HT1080 (cell line): Measurements from ENCODE around the gene DDX52. TPM values are rescaled to one million over a fixed set of nuclear protein-coding genes. Genes with fewer than 3 reads are reported as not detected.

Experiments used
- DNase-seq: peaks from one replicate; pipeline ENCODE4 v3.0.0-alpha.2; 2015; ENCODE audit warnings: low read depth
- small RNA-seq: library from RNA; depleted of rRNA; stranded (forward); fragments of <200 nt; gene quantifications from one replicate; pipeline ENCODE3, GENCODE V24; 2014
- total RNA-seq: library from RNA; depleted of rRNA; stranded (reverse); fragments of >200 nt; shearing (Covaris generic); gene quantifications from 2 replicates; pipeline ENCODE4 v1.2.3, GENCODE V29; 2014; rRNA removed

The DDX52 gene
- total RNA-seq, 1 experiment from 2014 or later, result 29.9 TPM

DNA sequence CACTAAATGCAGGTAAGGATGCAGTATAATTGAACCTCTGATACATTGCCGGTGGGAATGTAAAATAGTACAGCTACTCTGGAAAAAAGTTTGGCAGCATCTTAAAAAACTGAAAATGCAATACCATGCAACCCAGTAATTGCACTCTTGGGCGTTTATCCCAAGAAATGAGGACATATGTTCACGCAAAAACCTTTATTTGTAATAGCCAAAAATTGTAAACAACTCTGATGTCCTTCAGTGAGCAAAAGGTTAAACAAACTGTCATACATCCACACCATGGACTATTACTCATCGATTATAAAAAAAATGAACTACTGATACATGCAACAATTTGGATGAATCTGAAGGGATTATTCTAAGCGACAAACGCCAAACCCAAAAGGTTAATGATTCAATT, 51.0 kb downstream of the DDX52 start:
- DNase-seq, result no peak

DNA sequence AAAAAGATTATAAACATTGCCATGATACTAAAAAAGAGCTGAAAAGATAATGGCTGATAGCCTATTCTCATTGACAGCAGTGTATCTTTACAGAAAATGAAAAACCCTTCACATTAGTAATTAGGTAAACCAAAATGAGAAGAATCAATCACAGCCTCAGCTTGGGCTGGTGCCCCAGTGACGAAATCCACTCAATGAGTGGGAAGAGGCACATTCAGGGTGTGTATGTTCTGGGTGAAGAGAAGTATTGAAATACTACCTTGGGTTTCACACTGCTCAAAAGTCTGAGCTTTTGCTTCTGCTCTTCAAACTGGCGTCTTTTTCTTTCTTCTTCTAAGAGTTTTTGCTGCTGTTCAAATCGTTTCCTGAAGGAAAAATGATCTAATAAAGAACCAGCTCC, 58.2 kb downstream of the DDX52 start:
- no peak for DNase-seq

DNA sequence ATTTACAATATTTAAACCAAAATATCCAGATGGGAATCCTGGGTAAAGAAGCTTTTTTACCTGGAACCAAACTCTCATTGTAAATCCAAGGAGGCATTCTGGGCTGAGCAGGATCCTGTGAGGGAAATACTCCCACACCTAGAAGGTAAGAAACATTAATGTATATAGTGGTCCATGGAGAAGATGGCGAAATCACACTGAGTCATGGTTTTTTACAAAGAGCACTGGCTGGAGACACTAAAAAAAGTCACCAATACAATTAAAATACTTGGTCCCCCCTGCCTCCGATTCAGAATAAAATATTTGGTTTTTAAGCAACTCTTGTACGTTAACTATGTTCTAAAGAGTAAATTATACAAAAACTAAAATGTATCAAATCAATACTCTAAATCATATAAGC, 67.0 kb downstream of the DDX52 start:
- no peak for DNase-seq

DNA sequence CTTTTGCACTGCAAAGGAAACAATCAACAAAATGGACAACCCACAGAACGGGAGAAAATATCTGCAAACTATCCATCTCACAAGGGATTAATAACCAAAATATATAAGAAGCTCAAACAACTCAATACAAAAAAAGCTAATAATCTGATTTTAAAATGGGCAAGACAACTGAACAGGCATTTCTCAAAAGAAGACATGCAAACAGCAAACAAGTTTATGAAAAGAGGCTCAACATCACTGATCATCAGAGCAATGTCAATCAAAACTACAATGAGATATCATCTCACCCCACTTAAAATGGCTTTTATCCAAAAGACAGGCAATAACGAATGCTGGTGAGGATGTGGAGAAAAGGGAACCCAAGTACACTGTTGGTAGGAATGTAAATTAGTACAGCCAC, 68.8 kb downstream of the DDX52 start:
- no peak for DNase-seq

DNA sequence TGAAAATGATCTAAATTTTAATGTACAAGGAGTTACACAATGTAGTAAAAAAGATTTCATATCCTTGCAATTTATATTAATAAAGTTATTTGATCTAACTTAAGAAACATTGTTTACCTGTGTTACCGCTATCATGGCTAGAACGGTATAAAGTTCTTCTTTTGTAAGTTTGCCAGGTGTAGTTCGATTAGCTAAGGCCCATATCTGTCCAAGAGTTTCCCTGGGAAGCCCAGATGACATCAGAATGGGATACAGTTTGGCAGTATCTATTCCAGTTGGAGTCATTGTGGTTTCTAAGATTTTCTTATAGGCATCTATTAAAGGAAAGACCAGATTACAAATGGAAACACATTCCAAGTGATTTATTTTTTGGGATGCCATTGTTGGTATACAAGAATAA, 71.6 kb downstream of the DDX52 start:
- DNase-seq, result no peak

DNA sequence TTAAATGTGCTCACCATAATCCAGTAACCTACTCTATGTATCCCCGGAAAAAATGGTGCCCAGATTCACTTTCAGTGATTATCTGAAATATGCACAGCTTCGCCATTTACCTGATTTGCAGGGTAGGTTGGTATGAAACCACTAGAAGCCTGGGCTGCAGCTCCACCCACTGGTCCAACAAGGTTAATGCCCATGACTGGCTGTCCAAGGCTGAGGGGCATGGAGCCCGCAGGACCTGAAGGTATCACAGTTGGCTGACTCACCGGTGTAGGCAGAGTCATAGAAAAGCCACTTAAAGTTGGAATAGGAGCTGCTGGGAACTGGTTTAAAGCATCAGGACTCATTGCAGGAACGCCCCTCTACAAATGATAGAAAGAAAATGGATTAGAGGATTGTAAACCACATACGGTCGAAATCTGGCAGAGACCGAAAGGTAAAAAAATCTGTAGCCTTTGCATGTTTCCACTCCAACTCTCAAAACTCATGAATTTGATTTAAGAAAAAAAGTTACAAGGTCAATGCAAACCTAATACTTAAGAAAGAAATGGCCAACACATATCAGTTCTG, 72.6 kb downstream of the DDX52 start:
- DNase-seq, result peak; percentile 90

DNA sequence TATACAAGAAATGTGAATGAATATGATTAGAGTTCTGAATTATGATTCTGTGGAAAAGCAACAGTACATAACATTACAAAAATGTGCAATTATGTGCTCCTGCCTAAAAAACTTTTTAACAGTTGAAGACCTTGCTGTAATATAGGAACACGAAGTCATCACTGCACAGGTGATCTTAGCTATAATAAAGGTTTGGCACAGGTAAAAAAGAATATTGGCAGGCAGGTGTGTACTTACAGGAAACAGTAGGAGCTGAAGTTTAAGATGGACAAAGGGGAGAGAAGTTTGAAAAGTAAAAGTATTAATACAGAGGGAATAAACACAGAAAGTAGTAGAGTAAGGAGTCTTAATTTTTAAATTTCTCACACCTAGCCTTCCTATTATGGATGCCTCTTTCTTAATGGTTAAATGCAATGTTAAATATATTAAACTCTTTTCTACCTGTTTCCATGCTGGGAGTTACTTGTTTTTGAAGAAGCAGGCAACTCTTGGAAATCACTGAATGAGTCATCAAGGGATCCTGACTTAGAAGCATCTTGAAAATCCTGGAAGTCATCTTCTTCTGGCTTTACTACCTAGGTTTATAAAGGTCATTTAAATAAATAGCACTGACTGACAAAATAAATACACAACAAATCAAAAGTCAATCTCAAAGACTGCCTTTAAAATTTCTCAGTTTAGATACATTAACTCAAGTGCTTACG, 74.7 kb downstream of the DDX52 start:
- no peak for DNase-seq

DNA sequence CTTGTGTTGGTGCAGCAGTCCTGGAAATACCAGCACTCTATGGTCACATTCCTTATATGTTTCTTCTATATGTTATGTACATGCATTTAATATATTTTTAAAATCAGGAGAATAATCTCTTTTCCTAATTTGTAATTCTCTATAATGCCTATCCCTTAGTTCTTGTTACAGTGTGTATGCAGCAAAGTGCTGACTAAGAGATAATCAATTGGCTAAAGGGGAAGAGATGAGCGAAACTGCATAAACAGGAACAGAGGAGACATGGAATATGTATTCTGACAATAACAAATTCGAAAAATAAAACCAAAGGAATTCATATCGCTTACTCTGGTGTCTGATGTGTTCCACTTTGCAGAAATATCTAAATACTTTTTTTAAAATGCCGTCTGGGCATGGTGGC, 75.7 kb downstream of the DDX52 start:
- DNase-seq, result no peak

DNA sequence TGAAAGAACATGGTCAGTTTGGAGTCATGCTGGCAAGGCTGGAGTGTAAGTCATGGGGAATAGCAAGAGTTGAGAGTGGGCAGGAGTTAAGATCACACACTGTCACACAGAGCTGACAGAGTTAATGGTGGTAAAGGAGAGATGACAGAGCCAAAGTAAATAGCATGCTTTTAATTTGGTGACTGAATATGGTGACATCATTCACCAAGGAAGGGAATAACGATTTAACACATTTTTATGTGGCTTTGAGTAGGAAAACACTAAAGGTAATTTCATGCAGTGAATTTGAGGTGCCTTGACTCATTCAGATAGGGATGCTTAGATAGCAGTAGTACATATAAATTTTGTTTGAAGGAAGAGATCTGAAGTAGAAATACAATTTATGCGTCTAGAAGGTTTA, 76.1 kb downstream of the DDX52 start:
- no peak for DNase-seq

DNA sequence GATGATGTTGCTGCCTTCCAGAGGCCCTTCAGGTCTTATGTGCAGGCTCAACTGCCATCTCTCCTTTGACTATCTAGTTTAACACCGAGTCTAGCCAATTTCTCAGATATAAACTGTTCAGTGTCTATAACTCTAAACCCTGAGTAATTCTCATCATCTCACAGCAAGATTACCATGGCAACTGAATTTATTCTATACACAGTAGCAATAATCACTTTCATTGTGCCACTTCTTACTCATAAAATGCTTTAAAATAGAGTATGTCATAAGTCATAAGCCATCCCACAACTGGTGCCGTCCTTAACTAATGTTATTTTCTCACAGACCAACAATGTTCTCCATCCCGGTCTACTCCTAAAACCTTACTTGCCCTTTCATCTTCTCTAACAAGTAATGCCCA, 79.0 kb downstream of the DDX52 start:
- no peak for DNase-seq

DNA sequence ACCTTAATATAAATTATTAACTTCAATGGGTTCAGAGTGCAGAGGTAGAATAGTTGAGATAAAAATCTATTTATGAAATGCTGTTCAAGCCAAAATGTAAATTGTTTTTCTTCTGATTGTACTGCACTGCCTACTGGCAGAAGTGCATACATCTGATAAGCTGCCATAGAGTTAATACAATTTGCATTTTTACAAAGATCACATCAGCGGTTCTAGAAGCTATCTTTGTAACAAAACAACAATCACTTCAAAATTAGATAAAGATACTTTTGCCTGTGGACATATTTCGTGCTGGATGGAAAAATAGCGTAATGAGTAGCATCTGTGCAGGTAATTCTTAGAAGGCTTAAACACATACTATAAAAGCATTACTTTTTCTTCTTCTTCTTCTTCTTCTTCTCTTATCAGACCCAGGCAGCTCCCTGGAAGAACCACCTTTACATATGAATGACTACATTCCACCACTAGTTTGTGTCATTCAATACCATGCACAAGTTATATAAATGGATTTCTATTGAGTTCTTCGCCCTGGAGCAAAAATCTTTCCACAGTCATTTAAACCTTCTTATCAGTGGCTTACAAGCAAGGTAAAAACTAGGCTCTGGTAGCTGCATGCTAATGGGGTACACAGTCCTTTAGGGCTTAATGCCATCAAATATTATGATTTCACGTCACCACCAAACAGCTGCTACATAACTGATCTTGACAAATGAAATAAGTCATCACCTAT, 81.1 kb downstream of the DDX52 start:
- DNase-seq, result no peak

Small RNA genes lying within 50 kb of the gene (small RNA-seq; reads per million reads assigned to genes)
- gene MIR378J, result not detected

Other genes starting within 250 kb of the DDX52 start
- gene ACACA, start 236.6 kb downstream of the DDX52 start, total RNA-seq, result 30.4 and 43.6 TPM in 2 replicates
- gene TADA2A, start 236.6 kb downstream of the DDX52 start, total RNA-seq, result 26.7 and 28.8 TPM in 2 replicates
- gene DUSP14, start 153.6 kb downstream of the DDX52 start, total RNA-seq, result 69.7 and 82.3 TPM in 2 replicates
- 6.0 and 7.4 TPM in 2 replicates for gene SYNRG, start 34.0 kb downstream of the DDX52 start, total RNA-seq
- not detected in 2 replicates for gene HNF1B, start 101.6 kb upstream of the DDX52 start, total RNA-seq